Lung (tissue), 12 donors: ENCODE measurements around the gene L2HGDH. TPM values are rescaled to one million over a fixed set of nuclear protein-coding genes. Genes with fewer than 3 reads are reported as not detected.

Experiments used
- ATAC-seq: fragments of 200-7000 bp; cut with Tn5 transposase; one replicate; pipeline ENCODE4 v1.9.1; 2020; ENCODE audit warnings: moderate number of reproducible peaks; ENCODE audit not compliant: insufficient read depth, low FRiP score
- DNase-seq, 3 donors: peaks; one replicate each; pipeline ENCODE4 v3.0.0-alpha.2; 2013 to 2017
- H3K27ac ChIP-seq, 2 donors: one replicate each; pipeline ENCODE4 v1.5.1; 2013; ENCODE audit warnings: mild to moderate bottlenecking in 2 of 2, moderate library complexity in 2 of 2, control low read depth in 1 of 2, inconsistent platforms in 1 of 2, low read depth in 1 of 2, low read length in 1 of 2
- H3K27me3 ChIP-seq, 3 donors: one replicate each; pipeline ENCODE4 v1.5.1; 2013; ENCODE audit warnings: low read length in 2 of 3; ENCODE audit not compliant: control insufficient read depth in 3 of 3, insufficient read depth in 3 of 3
- H3K36me3 ChIP-seq, 4 donors: one replicate each; pipeline ENCODE4 v1.5.1; 2013; ENCODE audit warnings: low read length in 4 of 4, mild to moderate bottlenecking in 1 of 4, moderate library complexity in 1 of 4; ENCODE audit not compliant: control insufficient read depth in 4 of 4, insufficient read depth in 4 of 4
- H3K4me1 ChIP-seq, 5 donors: one replicate each; pipeline ENCODE4 v1.5.1; 2013; ENCODE audit warnings: low read length in 5 of 5, mild to moderate bottlenecking in 2 of 5, moderate library complexity in 1 of 5; ENCODE audit not compliant: control insufficient read depth in 5 of 5, insufficient read depth in 5 of 5
- H3K4me3 ChIP-seq: one replicate; pipeline ENCODE4 v1.5.1; 2013; ENCODE audit warnings: mild to moderate bottlenecking, control low read depth, moderate library complexity
- H3K9ac ChIP-seq, 2 donors: one replicate each; pipeline ENCODE4 v1.5.1; 2013; ENCODE audit warnings: low read length in 2 of 2, control low read depth in 1 of 2; ENCODE audit not compliant: insufficient read depth in 1 of 2
- H3K9me3 ChIP-seq, 4 donors: one replicate each; pipeline ENCODE4 v1.5.1; 2013; ENCODE audit warnings: low read length in 3 of 4, mild to moderate bottlenecking in 1 of 4, moderate library complexity in 1 of 4; ENCODE audit not compliant: control insufficient read depth in 4 of 4, insufficient read depth in 3 of 4
- WGBS, 2 donors: extraction: QIAGEN DNeasy Blood & Tissue Kit; methylation state at CpG; one replicate each; pipeline ENCODE4 v1.1.7; 2013; 5-methylcytosine and 5-hydroxymethylcytosine counted together
- polyA plus RNA-seq, 2 donors: library from polyadenylated mRNA; stranded (reverse); fragments of 200-250 nt; gene quantifications; one replicate each; pipeline ENCODE4 v1.2.1, GENCODE V29; 2013
- total RNA-seq, 2 donors: library from RNA; depleted of rRNA in 1 of 2; stranded (reverse); fragments of >200 nt in 1 of 2; gene quantifications; one replicate each; pipeline ENCODE4 v1.2.1, GENCODE V29; 2014 to 2021
- TF ChIP-seq, protein P1 (sequence below): IDR thresholded peaks from 2 replicates; pipeline ENCODE4 v1.5.1; 2012; ENCODE audit warnings: mild to moderate bottlenecking; ENCODE audit errors: control extremely low read depth, extremely low read depth
- donor health status: control.
- donor health status: control.
- donor health status: Bipolar disorder and iron deficiency.
- donor health status: healthy.
- donor health status: DM: yes; HTN: yes; CAD: no.

The L2HGDH gene
- total and polyA plus RNA-seq, 4 donors, result 1.5 to 7.0 (median 3.7) TPM

DNA sequence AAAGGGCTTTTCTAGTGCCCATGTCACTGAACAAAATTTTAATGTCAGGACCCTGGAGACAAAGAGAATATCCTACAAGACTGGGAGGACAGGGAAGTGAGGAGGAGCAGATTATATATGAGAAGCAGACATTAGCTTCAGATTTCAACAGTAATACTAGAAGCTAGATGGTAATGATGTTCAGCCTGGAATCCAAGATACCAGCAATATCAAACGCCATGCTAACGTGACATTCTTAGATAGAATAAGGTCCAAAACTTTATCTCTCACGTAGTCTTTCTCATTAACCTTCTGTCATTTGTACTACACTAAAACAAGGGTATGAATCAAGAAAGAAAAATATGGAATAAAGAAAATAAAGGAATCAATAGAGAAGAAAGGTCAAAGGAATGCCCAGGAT is 99.3 kb downstream of the L2HGDH start:
- DNase-seq (no peak), ATAC-seq (no peak)
- TF ChIP-seq, protein P1, sequence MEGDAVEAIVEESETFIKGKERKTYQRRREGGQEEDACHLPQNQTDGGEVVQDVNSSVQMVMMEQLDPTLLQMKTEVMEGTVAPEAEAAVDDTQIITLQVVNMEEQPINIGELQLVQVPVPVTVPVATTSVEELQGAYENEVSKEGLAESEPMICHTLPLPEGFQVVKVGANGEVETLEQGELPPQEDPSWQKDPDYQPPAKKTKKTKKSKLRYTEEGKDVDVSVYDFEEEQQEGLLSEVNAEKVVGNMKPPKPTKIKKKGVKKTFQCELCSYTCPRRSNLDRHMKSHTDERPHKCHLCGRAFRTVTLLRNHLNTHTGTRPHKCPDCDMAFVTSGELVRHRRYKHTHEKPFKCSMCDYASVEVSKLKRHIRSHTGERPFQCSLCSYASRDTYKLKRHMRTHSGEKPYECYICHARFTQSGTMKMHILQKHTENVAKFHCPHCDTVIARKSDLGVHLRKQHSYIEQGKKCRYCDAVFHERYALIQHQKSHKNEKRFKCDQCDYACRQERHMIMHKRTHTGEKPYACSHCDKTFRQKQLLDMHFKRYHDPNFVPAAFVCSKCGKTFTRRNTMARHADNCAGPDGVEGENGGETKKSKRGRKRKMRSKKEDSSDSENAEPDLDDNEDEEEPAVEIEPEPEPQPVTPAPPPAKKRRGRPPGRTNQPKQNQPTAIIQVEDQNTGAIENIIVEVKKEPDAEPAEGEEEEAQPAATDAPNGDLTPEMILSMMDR, result no peak
- no peaks in the 10 kb centered on the region for H3K36me3 ChIP-seq
- no peaks in the 10 kb centered on the region for H3K9me3 ChIP-seq
- H3K9ac ChIP-seq, result no peak overlapping the region
- H3K4me1 ChIP-seq, result peaks cover 0 to 10% (median 0%) of the 10 kb centered on the region in 5 donors
- no peak overlapping the region for H3K4me3 ChIP-seq
- WGBS, 2 donors, result 63 to 69% methylated on average over 3 of the region's 3 CpGs
- no peaks in the 10 kb centered on the region for H3K27me3 ChIP-seq
- no peak overlapping the region for H3K27ac ChIP-seq

DNA sequence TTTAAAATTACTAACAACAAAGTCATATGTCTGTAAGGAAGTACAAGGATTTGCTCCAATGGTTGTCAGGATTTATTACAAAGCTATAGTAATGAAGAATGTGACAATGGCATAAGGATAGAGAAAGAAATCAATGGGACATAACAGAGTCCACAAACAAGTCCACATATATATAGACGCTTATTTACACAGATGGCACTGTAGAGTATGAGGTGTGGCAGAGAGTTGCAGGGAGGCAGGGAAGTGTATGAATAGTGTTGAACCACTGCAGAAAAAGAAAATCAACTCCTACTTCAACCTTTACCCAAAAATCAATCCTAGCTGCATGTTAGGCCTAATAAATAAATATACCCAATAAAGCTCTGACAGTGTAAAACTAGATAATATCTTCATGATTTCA is 102.0 kb downstream of the L2HGDH start:
- no peaks in the 10 kb centered on the region for H3K27me3 ChIP-seq
- WGBS, 2 donors, result 90 to 94% methylated on average over 1 of the region's 1 CpG
- TF ChIP-seq, protein P1, result no peak
- H3K27ac ChIP-seq, result no peak overlapping the region
- ATAC-seq (no peak), DNase-seq (no peak)
- no peak overlapping the region for H3K4me3 ChIP-seq
- H3K9ac ChIP-seq, result no peak overlapping the region
- peaks cover 0 to 10% (median 0%) of the 10 kb centered on the region in 5 donors for H3K4me1 ChIP-seq
- H3K9me3 ChIP-seq, result no peaks in the 10 kb centered on the region
- H3K36me3 ChIP-seq, result no peaks in the 10 kb centered on the region

DNA sequence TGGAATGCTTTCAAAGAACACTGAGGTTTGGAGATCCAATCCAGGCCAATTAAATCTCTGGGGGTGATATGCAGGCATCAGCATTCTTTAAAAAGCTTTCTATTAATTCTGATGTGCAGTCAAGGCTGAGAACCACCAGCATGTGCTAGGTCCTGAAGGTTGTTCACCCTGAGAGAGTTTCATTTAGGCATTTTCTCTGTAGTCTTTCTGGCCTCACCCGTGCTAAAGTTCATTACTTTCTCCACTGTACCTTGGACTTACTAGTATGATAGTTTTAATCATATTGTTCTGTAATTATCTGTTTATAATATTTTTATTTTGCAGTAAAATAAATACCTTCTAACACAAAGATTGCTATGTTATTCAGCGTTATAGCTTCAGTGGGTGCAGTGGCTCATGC is 113.5 kb downstream of the L2HGDH start:
- H3K36me3 ChIP-seq, result peaks cover 3 to 30% (median 11%) of the 10 kb centered on the region in 4 donors

More for the DNA sequence above, 113.5 kb downstream of the L2HGDH start:
- H3K27me3 ChIP-seq, result no peaks in the 10 kb centered on the region
- ATAC-seq (no peak), DNase-seq (no peak)
- H3K9me3 ChIP-seq, result no peaks in the 10 kb centered on the region
- TF ChIP-seq, protein P1, result no peak
- H3K4me3 ChIP-seq, result no peak overlapping the region
- H3K27ac ChIP-seq, result no peak overlapping the region
- H3K4me1 ChIP-seq, result no peaks in the 10 kb centered on the region
- WGBS, 2 donors, result 98 to 99% methylated on average over 2 of the region's 2 CpGs
- no peak overlapping the region for H3K9ac ChIP-seq
